ENCODE data around the gene POLN.

DNA sequence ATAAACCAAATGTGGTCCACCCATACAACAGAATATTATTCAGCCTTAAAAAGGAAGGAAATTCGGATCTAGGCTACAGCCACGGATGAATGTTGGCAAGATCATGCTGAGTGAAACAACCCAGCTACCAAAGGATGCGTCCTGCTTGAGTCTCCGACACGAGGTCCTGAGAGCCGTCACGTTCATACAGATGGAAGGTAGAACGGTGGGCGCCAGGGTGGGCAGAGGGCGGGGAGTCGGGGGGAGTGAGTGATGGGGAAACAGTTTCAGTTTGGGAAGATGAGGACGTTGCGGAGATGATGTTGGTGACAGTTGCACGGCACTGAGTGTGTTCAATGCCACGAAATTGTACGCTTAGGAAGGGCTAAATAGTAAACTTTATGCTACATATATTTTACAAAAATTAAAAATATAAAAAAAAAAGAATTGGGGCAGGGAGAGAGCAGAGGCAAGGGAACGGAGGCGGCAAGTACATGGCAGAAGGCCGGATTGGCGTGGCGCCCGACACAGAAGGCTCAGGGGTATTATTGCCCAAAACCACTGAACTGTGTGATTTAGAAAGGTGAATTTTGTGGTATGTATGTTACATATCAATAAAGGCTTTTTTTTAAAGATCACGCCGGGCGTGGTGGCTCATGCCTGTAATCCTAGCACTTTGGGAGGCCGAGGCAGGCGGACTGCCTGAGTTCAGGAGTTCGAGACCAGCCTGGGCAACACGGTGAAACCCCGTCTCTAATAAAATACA, 34.8 kb upstream of the POLN start:
- no peak for TF ChIP-seq CTCF (IDR thresholded peaks at IDR 0.05; ENCODE audit: low read length)
- TF ChIP-seq EZH2 (IDR thresholded peaks at IDR 0.05; ENCODE audit: borderline replicate concordance, low read length) = no peak
